Measurements from ENCODE around the gene MYH9. TPM values are rescaled to one million over a fixed set of nuclear protein-coding genes. Genes with fewer than 3 reads are reported as not detected.

Gene MYH9
- total and polyA plus RNA-seq, 11 donors: 109 to 482 (median 238) TPM

GRCh38 chr22:36350751-36351594, 36.8 kb downstream of the MYH9 start:
- Histone ChIP-seq H3K4me1 (peaks cover 40 to 98% (median 95%) of the 10 kb centered on the region in 12 donors), H3K9me3 (no peaks in the 10 kb centered on the region), H3K36me3 (peaks cover 0 to 46% (median 28%) of the 10 kb centered on the region in 9 donors), H3K27me3 (no peaks in the 10 kb centered on the region), H3K27ac (peak overlapping the region; percentile 57 to 99 (median 88)), H3K4me3 (peak overlapping the region in 2 of 12 donors; percentile 3 to 33)
- intact Hi-C loops (cut with DNase I): loop anchor here in 1 of 10 donors (2.0 kb wide), 1 partner anchor 16 kb away; no protein-coding TSS in a partner anchor
- ATAC-seq (peak in 1 of 4 donors; percentile 21), DNase-seq (no peak)
- TF ChIP-seq POLR2A (IDR thresholded peaks at IDR 0.05): no peak
- no peak for TF ChIP-seq CTCF (IDR thresholded peaks at IDR 0.05)
- WGBS, 4 donors: 28 to 41% (median 31%) methylated on average over 14 of the region's 14 CpGs

- no peak for DNase-seq
- intact Hi-C loops (cut with DNase I): loop anchor here in 1 of 10 donors (2.0 kb wide), 1 partner anchor 15 kb away; no protein-coding TSS in a partner anchor
- peaks cover 39 to 99% (median 96%) of the 10 kb centered on the region in 12 donors for H3K4me1 ChIP-seq
- 76 to 85% (median 80%) methylated on average over 2 of the region's 2 CpGs for WGBS, 4 donors
- no peak for TF ChIP-seq CTCF (IDR thresholded peaks at IDR 0.05)
- TF ChIP-seq POLR2A (IDR thresholded peaks at IDR 0.05): no peak
- peaks cover 0 to 56% (median 38%) of the 10 kb centered on the region in 9 donors for H3K36me3 ChIP-seq
- H3K27me3 ChIP-seq: no peaks in the 10 kb centered on the region
- H3K4me3 ChIP-seq: no peak overlapping the region
- ATAC-seq: no peak
- peak overlapping the region in 11 of 12 donors; percentile 41 to 99 (median 88) for H3K27ac ChIP-seq
- H3K9me3 ChIP-seq: no peaks in the 10 kb centered on the region
These were observed 38.0 kb downstream of the MYH9 start for GRCh38 chr22:36349726-36350125.

GRCh38 chr22:36348760-36349159, 39.0 kb downstream of the MYH9 start:
- DNase-seq: no peak
- H3K36me3 ChIP-seq: peaks cover 0 to 60% (median 42%) of the 10 kb centered on the region in 9 donors
- 77 to 84% (median 80%) methylated on average over 14 of the region's 14 CpGs for WGBS, 4 donors

More at GRCh38 chr22:36348760-36349159, 39.0 kb downstream of the MYH9 start:
- intact Hi-C loops (cut with DNase I): no loop called here
- H3K4me3 ChIP-seq: no peak overlapping the region
- H3K27me3 ChIP-seq: no peaks in the 10 kb centered on the region
- H3K9me3 ChIP-seq: no peaks in the 10 kb centered on the region
- ATAC-seq: no peak
- peaks cover 43 to 99% (median 97%) of the 10 kb centered on the region in 12 donors for H3K4me1 ChIP-seq
- peak overlapping the region in 11 of 12 donors; percentile 5 to 99 (median 87) for H3K27ac ChIP-seq
- no peak for TF ChIP-seq POLR2A (IDR thresholded peaks at IDR 0.05)
- TF ChIP-seq CTCF (IDR thresholded peaks at IDR 0.05): no peak

Measured in heart left ventricle (tissue), 16 donors.